HEK293T (cell line): ENCODE results near the gene PSMD3.

ENCODE experiments used
- ARNT ChIP-seq: fragments of 450-650 bp; IDR thresholded peaks from 2 replicates; pipeline ENCODE4 v1.6.1; 2017; ENCODE audit warnings: mild to moderate bottlenecking
- BHLHE40 ChIP-seq: fragments of 450-650 bp; IDR thresholded peaks from 2 replicates; pipeline ENCODE4 v1.6.1; 2016; ENCODE audit warnings: mild to moderate bottlenecking, moderate library complexity, borderline replicate concordance
- ELF4 ChIP-seq: fragments of 450-650 bp; IDR thresholded peaks from 2 replicates; pipeline ENCODE4 v1.6.1; 2017; ENCODE audit warnings: antibody characterized with exemption
- FOXA1 ChIP-seq: fragments of 450-650 bp; IDR thresholded peaks from 2 replicates; pipeline ENCODE4 v1.6.1; 2016; ENCODE audit warnings: mild to moderate bottlenecking
- FOXK2 ChIP-seq: fragments of 450-650 bp; IDR thresholded peaks from 2 replicates; pipeline ENCODE4 v1.6.1; 2016; ENCODE audit warnings: mild to moderate bottlenecking
- FOXM1 ChIP-seq: fragments of 450-650 bp; IDR thresholded peaks from 2 replicates; pipeline ENCODE4 v1.6.1; 2017; ENCODE audit warnings: mild to moderate bottlenecking, borderline replicate concordance
- HDGF ChIP-seq: fragments of 450-650 bp; IDR thresholded peaks from 2 replicates; pipeline ENCODE4 v1.6.1; 2017; ENCODE audit warnings: antibody characterized with exemption, borderline replicate concordance
- L3MBTL2 ChIP-seq: fragments of 450-650 bp; conservative IDR thresholded peaks from 2 replicates; pipeline ENCODE4 v1.6.1; 2016; ENCODE audit warnings: mild to moderate bottlenecking
- NFRKB ChIP-seq: fragments of 450-650 bp; IDR thresholded peaks from 2 replicates; pipeline ENCODE4 v1.6.1; 2016; ENCODE audit warnings: mild to moderate bottlenecking, moderate library complexity
- PKNOX1 ChIP-seq: fragments of 450-650 bp; IDR thresholded peaks from 2 replicates; pipeline ENCODE4 v1.6.1; 2016
- SP1 ChIP-seq: fragments of 450-650 bp; IDR thresholded peaks from 2 replicates; pipeline ENCODE4 v1.6.1; 2017
- ZNF384 ChIP-seq: fragments of 450-650 bp; IDR thresholded peaks from 2 replicates; pipeline ENCODE4 v1.6.1; 2016

- TF ChIP-seq ELF4 (no peak), L3MBTL2 (no peak), FOXM1 (no peak), BHLHE40 (no peak), HDGF (no peak), ARNT (no peak), ZNF384 (no peak), FOXK2 (no peak), PKNOX1 (no peak), SP1 (no peak), FOXA1 (no peak), NFRKB (no peak)
Measured at GRCh38 chr17:39981207-39981741, 667 bp downstream of the PSMD3 start.
